Stimulated activated memory B cell treated with anti-CD40 and anti-IgM and Interleukin-4, amounts not matched to agents 10 μg/mL and 1 μg/mL and 100 μg/mL, for 72 hours (primary cell): Measurements from ENCODE around the gene NEUROG1.
A peak's percentile ranks its signal among the peaks of the same experiment; 100 is the strongest.

ENCODE experiments used
- ATAC-seq: fragments of 150-1000 bp; cut with Tn5 transposase; 2 replicates; pipeline ENCODE4 v1.10.0; 2021
- H3K27ac Mint-ChIP-seq: one replicate; pipeline ENCODE4 v1.8.0; 2022; ENCODE audit warnings: mild to moderate bottlenecking, mixed read lengths
- H3K27me3 Mint-ChIP-seq: one replicate; pipeline ENCODE4 v1.8.0; 2022; ENCODE audit warnings: mixed read lengths
- H3K36me3 Mint-ChIP-seq: one replicate; pipeline ENCODE4 v1.8.0; 2022; ENCODE audit warnings: mixed read lengths
- H3K4me1 Mint-ChIP-seq: one replicate; pipeline ENCODE4 v1.8.0; 2022; ENCODE audit warnings: mixed read lengths
- H3K4me3 Mint-ChIP-seq: one replicate; pipeline ENCODE4 v1.8.0; 2022; ENCODE audit warnings: mild to moderate bottlenecking, moderate library complexity, mixed read lengths
- H3K9me3 Mint-ChIP-seq: one replicate; pipeline ENCODE4 v1.8.0; 2022; ENCODE audit warnings: mixed read lengths

NEUROG1 gene, protein sequence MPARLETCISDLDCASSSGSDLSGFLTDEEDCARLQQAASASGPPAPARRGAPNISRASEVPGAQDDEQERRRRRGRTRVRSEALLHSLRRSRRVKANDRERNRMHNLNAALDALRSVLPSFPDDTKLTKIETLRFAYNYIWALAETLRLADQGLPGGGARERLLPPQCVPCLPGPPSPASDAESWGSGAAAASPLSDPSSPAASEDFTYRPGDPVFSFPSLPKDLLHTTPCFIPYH

DNA sequence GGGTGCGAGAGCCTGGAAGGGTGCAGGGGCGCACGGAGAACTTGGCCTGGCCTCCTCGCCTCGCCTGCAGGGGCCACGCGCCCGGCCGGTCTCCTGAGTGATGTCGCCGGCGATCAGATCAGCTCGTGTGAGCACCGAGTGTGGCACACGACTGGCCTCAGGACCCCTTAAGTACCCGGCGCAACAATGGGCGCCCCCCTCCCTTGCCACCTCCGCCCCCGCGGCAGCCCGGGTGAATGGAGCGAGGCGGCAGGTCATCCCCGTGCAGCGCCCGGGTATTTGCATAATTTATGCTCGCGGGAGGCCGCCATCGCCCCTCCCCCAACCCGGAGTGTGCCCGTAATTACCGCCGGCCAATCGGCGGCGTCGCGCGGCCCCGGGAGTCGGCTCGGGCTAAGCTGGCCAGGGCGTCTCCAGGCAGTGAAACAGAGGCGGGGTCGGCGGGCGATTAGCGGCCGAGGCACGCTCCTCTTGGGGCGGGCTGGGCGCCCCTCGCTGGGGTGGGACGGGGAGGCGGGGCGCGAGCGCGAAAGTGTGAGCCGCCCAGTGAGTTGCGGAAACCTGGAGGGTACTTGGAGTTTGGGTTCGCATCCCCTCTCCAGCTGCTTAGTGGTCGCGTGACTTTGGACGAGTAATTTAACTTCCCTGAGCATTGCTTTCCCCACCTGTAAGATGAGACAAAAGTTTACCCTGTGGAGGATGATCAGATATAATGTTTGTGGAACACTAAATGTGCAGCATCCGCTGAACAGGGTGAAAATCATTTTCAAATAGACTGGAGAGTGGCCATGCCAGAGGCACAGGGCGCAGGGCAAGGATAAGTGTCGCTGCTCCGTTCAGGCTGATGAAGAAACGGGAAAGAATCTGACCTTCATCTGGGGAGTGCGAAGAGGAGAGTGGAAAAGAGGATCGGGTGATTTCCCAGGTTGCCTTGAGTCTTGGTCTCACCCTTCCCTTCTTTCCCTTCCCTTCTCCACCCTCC, at the start of gene NEUROG1:
Gene NEUROG1 (minus strand): TSS at position 145 of the 982 bp plus-strand sequence. CDS start 274 bp downstream, outside the sequence.
- Mint-ChIP-seq H3K36me3 (no peaks in the 10 kb centered on the region), H3K27me3 (peaks cover 84% of the 10 kb centered on the region), H3K27ac (no peak within 1 kb of the TSS), H3K9me3 (no peaks in the 10 kb centered on the region), H3K4me1 (peaks cover 7% of the 10 kb centered on the region), H3K4me3 (peak within 1 kb of the TSS; percentile 25)
- ATAC-seq = no peak

DNA sequence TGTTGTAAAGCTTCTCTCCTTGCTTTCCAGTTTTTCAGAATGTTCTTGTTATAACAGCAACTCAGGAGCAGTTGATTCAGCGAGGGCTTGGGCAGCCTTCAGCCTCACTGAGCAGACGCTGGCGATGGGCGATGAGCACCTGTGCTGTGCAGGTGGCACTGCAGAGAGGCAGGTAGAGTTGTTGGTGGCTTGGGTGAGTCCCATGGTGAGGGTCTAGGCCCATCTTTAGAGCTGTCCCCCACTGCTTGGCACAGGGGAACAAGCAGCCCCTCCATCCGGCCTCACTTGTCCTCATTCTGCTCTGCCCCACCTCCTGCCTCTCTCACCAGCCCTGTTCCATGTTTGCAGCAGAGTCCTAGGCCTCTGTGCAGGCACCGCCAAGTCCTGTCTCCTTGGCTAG, 49.2 kb upstream of the NEUROG1 start:
- no peak overlapping the region for H3K4me3 Mint-ChIP-seq
- no peaks in the 10 kb centered on the region for H3K9me3 Mint-ChIP-seq
- no peak overlapping the region for H3K27ac Mint-ChIP-seq
- no peak for ATAC-seq
- H3K36me3 Mint-ChIP-seq = no peaks in the 10 kb centered on the region
- no peaks in the 10 kb centered on the region for H3K4me1 Mint-ChIP-seq
- peaks cover 40% of the 10 kb centered on the region for H3K27me3 Mint-ChIP-seq

DNA sequence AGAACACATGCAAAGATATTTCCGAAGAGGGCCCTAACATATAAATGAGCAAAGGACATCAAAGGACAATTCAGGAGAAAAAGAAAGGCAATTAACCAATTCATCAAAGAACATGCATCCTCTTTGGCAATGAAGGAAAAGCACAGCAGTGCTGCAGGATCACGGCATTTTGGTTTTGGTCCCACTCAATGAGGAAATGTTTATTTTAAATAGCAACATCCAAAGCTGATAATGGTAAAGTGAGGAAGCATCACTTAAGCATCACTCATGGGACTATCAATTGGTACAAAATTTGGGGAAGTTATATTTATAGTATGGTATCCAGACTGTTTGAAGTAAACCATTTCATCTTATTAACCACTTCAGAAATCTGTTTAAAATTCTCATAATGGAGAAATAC, 48.5 kb upstream of the NEUROG1 start:
- H3K27me3 Mint-ChIP-seq = peaks cover 47% of the 10 kb centered on the region
- no peaks in the 10 kb centered on the region for H3K9me3 Mint-ChIP-seq
- no peak overlapping the region for H3K4me3 Mint-ChIP-seq
- no peaks in the 10 kb centered on the region for H3K36me3 Mint-ChIP-seq
- no peaks in the 10 kb centered on the region for H3K4me1 Mint-ChIP-seq
- no peak for ATAC-seq
- H3K27ac Mint-ChIP-seq = no peak overlapping the region

DNA sequence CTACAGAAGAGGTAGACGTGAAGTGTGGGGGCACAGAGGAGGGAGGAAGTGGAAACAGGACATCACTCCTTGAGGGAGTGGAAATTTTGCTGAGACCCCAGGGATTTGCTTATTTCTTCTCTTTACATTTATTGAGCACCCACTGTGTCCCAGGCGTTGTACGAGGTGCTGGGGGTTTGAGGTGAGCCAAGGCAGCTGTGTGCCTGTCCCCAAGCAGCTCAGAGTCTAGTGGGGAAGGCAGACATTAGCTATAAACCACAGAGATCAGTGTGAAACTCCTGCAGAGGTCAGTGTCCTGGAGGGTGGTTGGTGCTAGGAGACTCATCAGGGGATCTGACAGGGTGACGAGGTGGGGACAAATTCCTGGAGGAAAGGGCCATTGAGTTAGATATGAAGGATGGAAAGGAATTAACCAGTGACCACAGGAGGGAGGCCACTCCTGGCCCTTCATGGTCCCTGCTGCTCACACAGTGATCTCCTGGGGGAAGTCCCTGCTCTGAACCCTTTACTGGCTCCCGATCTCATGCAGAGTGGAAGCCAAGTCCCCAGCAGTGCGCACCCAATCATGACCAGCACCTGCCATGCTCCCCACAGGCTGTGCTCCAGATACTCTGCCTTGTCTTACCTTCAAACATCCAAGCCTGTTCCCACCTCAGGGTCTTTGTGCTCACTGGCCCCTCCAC, 46.5 kb upstream of the NEUROG1 start:
- no peak for ATAC-seq
- H3K4me3 Mint-ChIP-seq = no peak overlapping the region
- H3K27me3 Mint-ChIP-seq = peaks cover 53% of the 10 kb centered on the region
- no peaks in the 10 kb centered on the region for H3K36me3 Mint-ChIP-seq
- H3K4me1 Mint-ChIP-seq = no peaks in the 10 kb centered on the region
- H3K9me3 Mint-ChIP-seq = no peaks in the 10 kb centered on the region
- H3K27ac Mint-ChIP-seq = no peak overlapping the region

DNA sequence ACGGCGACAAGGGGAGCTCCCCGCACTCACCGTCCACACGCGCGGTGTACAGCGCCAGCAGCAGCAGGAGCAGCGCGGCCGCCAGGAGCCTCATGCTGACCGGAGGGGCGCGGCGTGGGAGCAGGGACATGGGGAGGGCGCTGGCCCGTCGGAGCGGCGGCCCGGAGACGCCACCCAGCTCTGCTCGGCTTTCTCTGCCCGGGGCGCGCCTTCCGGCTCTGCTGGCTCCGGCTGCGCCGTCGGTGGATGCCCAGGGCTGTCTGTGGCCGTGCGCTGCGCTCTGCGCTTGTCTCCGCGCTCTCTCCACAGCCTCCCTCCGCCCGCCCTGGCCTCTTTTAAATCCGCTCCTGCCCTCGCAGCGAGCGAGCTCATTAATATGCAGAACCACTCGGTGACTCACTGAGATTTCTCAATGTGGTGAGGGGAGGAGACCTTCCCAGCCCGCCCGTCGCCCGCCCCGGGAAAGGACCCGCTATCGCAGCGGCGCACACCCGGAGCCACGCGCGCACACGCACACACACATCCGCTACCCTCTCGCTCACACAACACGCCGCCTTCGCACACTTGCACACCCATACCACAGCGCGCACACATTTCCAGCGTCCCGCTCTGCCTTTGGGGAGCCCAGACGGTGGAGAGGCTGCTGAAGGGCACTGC, 43.0 kb upstream of the NEUROG1 start, which contains the start of gene CXCL14:
Gene CXCL14 (minus strand): TSS at position 307 of the 657 bp plus-strand sequence. CDS start 213 bp downstream, at position 94.
- H3K27me3 Mint-ChIP-seq = peaks cover 51% of the 10 kb centered on the region
- no peaks in the 10 kb centered on the region for H3K36me3 Mint-ChIP-seq
- no peak within 1 kb of the TSS for H3K4me3 Mint-ChIP-seq
- no peaks in the 10 kb centered on the region for H3K9me3 Mint-ChIP-seq
- no peaks in the 10 kb centered on the region for H3K4me1 Mint-ChIP-seq
- ATAC-seq = no peak
- no peak within 1 kb of the TSS for H3K27ac Mint-ChIP-seq

DNA sequence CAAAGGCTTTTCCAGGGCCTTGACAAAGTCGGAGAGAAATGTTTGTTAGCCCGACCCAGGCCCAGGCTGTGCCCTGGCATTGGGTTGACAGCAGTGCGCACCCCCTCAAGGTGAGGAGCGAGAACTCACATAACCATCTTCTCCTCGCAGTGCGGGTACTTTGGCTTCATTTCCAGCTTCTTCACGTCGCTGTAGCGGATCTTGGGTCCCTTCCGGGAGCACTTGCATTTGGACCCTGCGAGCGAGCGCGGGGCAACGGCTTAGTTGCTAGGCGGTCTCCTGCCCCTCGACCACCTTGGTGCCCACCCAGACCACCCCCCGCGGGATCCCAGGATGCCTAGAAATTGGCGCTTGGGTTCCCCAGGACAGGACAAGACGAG, 42.5 kb upstream of the NEUROG1 start:
- Mint-ChIP-seq H3K4me3 (no peak overlapping the region), H3K36me3 (no peaks in the 10 kb centered on the region), H3K27me3 (peaks cover 46% of the 10 kb centered on the region), H3K9me3 (no peaks in the 10 kb centered on the region), H3K27ac (no peak overlapping the region), H3K4me1 (no peaks in the 10 kb centered on the region)
- no peak for ATAC-seq

DNA sequence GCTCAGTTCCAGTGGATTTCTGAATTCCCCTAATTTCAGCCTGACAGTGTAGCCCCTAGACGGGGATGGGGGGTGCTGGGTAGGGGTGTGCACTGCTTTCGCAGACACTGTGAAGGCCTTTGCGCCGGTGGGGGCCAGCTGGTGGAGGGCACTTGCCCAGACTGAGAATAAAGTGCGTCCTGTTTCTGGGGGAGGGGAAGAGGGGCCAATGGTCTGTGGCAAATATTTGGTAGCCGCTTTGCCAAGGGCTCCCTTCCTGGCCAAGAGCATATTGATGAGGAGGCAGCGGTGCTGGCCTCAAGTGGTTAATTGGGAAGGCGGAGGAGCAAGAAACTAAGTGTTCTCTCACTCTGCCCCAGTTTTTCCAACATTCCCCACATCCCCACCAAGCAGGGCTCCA, 41.7 kb upstream of the NEUROG1 start:
- Mint-ChIP-seq H3K9me3 (no peaks in the 10 kb centered on the region), H3K4me3 (no peak overlapping the region), H3K27ac (no peak overlapping the region), H3K36me3 (no peaks in the 10 kb centered on the region), H3K27me3 (peaks cover 46% of the 10 kb centered on the region), H3K4me1 (no peaks in the 10 kb centered on the region)
- ATAC-seq = no peak

DNA sequence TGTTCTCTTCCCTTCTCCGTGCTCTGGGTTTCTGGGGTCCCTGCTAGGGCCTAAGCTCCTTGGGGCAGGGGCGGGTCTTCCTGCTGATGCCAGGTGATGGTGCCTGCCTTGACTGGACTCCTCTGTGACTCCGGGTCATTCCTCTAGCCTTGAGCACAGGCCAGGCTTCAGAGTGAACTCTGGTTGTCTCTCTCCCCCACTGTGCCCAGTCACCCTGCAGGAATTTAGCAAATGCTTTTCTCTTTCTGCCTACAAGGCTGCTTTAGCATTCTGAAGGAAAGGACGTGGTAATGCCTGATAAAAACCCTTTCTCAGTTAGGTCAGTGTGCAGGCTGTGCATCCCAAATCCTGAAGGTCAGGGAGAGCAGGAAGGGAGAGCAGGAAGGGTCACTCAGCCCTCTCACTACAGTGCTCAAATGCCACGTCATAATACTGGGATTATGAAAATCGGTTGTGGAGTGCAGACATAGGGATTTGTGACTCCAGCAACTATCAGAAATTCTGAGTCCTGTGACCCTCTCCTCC, 40.4 kb upstream of the NEUROG1 start:
- Mint-ChIP-seq H3K27ac (no peak overlapping the region), H3K4me1 (no peaks in the 10 kb centered on the region), H3K4me3 (no peak overlapping the region), H3K9me3 (no peaks in the 10 kb centered on the region), H3K36me3 (no peaks in the 10 kb centered on the region), H3K27me3 (peaks cover 42% of the 10 kb centered on the region)
- ATAC-seq = no peak

DNA sequence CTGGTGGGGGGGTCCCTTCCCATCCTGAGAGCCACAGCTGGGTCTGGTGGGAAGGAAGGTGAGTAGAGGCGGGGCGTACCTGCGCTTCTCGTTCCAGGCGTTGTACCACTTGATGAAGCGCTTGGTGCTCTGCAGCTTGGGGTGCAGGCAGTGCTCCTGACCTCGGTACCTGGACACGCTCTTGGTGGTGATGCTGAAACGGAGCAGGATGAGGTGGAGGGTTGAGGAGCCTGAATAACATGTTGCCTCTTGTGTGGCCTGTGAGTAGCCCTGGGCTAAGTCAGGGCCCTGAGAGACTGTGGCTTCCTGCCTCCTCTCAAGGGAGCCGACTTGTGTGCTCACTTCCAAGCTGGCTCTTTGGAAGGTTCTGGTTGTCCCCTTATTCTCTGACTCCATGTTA, 38.7 kb upstream of the NEUROG1 start:
- no peaks in the 10 kb centered on the region for H3K36me3 Mint-ChIP-seq
- H3K27ac Mint-ChIP-seq = no peak overlapping the region
- ATAC-seq = no peak
- peaks cover 32% of the 10 kb centered on the region for H3K27me3 Mint-ChIP-seq
- no peaks in the 10 kb centered on the region for H3K4me1 Mint-ChIP-seq
- no peaks in the 10 kb centered on the region for H3K9me3 Mint-ChIP-seq
- no peak overlapping the region for H3K4me3 Mint-ChIP-seq

DNA sequence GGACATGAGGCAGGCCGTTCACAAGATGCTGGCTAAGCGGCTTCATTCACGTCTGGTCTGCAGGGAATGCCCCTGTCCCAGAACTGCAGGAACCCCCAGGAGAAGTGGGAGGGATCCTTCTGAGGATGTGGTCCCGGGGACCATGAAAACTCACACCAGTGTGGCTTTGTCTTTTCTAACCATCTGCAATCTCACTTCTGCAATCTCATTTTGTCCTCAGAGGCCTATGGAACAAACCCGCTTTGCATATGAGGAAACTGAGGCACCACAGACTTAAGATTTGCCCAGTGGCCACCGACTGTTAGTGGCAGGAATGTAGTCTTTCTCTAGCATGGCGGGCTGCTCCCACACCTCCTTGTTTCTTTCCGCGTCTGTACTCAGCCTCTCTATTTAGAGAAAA, 36.1 kb upstream of the NEUROG1 start:
- H3K4me1 Mint-ChIP-seq = no peaks in the 10 kb centered on the region
- H3K27me3 Mint-ChIP-seq = peaks cover 34% of the 10 kb centered on the region
- H3K4me3 Mint-ChIP-seq = no peak overlapping the region
- H3K27ac Mint-ChIP-seq = no peak overlapping the region
- no peaks in the 10 kb centered on the region for H3K9me3 Mint-ChIP-seq
- no peaks in the 10 kb centered on the region for H3K36me3 Mint-ChIP-seq
- no peak for ATAC-seq

DNA sequence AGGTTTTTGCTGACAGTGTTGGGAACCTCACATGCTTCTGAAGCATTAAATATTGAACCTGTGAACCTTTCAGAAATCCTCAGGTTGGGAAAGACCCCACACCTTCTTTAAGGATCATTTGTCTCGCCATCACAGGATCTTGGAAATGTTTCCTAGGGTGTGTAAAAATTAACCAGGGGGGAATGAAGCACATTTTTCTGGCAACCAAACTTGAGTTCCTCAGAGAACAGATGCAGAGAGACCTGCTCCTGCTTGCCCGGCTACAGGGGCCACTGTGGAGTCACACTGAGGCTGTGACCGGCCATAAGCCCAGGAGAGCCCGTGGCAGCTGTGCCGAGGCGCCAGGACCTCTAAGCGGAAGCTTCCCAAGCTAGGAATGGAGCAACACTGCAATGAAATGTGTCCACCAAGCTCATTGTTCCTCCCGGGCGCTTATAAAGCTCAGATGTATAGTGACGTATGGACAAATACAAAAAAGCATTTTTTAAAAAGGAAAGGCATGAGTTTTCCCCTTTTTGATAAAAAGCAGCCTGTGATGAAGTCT, 35.4 kb upstream of the NEUROG1 start:
- Mint-ChIP-seq H3K27ac (no peak overlapping the region), H3K27me3 (peaks cover 41% of the 10 kb centered on the region), H3K4me1 (no peaks in the 10 kb centered on the region), H3K9me3 (no peaks in the 10 kb centered on the region), H3K4me3 (no peak overlapping the region), H3K36me3 (no peaks in the 10 kb centered on the region)
- no peak for ATAC-seq

DNA sequence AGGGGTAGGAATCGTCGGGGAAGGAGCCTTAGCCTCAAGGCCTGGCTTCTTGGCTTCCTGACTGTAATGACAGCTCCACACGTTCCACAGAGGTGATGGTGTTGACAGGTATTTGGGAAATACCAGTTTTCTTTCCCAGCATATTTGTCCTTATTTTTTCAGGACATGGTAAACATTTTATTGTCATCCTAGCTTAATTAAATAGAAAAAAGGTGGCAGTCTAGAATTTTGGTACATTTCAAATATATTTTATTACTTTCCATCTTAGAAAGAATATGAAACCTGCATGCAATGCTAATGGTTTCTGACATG, 34.6 kb upstream of the NEUROG1 start:
- Mint-ChIP-seq H3K4me1 (no peaks in the 10 kb centered on the region), H3K4me3 (no peak overlapping the region), H3K27me3 (peaks cover 38% of the 10 kb centered on the region), H3K36me3 (no peaks in the 10 kb centered on the region), H3K9me3 (no peaks in the 10 kb centered on the region), H3K27ac (no peak overlapping the region)
- ATAC-seq = no peak

DNA sequence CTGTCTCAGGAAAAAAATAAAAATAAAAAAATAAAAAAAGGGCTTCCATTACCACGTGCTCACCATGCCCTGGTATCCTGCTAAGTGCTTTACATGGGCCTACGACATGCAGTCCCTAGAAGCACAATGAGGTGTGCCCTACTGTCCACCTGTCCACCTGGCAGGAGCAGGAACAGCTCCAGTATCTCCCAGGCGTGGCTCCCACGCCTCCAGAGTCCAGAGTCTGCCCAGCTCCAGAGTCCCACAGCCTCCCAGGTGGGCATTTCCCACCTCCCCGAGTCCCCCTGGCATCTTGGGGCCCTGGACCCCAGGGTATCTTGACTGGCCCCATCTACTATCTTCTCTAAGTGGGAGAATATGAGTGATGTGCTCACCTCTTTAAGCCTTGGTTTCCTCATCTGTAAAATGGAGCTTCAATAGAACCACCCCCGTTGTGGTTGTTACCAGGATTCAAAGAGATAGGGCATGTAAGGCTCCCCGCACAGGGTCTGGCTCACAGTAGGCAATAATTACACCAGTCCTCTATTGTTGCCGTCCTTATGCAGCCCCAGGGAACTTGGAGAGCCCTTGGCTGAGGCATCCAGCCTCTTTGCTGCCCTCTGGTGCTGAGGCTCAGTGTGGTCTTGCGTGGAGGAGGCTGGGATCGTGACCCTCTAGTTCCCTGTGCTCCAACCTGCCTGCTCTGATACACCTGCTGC, 34.1 kb upstream of the NEUROG1 start:
- no peak overlapping the region for H3K27ac Mint-ChIP-seq
- no peaks in the 10 kb centered on the region for H3K36me3 Mint-ChIP-seq
- no peaks in the 10 kb centered on the region for H3K9me3 Mint-ChIP-seq
- peaks cover 35% of the 10 kb centered on the region for H3K27me3 Mint-ChIP-seq
- ATAC-seq = no peak
- no peak overlapping the region for H3K4me3 Mint-ChIP-seq
- H3K4me1 Mint-ChIP-seq = no peaks in the 10 kb centered on the region

DNA sequence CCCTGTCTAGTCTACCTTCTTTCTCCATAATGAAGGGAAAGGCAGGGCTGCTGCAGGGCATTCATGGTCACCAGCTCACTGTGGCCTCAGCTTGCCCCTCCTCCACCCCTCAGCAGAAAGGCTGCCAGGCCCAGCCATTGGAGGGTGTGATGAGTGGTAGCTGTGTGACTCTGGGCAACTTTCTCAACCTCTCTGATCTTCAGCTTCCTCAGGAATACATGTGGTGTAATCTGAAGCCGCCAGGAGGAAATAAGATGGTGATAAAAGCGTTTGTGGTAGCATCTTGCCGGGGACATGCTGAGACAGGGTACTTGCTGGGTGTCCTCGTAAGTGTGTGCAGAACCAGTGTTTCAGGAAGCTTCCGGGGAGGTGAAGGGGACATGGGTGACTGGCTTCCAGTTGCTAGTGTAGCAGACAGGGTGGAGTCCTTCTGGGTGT, 33.2 kb upstream of the NEUROG1 start:
- ATAC-seq = no peak
- Mint-ChIP-seq H3K27ac (no peak overlapping the region), H3K4me1 (no peaks in the 10 kb centered on the region), H3K36me3 (no peaks in the 10 kb centered on the region), H3K27me3 (peaks cover 35% of the 10 kb centered on the region), H3K4me3 (no peak overlapping the region), H3K9me3 (no peaks in the 10 kb centered on the region)
